Neural cell (in vitro differentiated cells): ENCODE results near the gene SLC8A1. TPM values are rescaled to one million over a fixed set of nuclear protein-coding genes. Genes with fewer than 3 reads are reported as not detected.

ENCODE experiments used
- H2AFZ ChIP-seq: fragments of 200-600, 300-800 bp; sonication (generic), shearing (Covaris generic); 2 replicates; pipeline ENCODE4 v1.6.0; 2014; ENCODE audit warnings: low read depth, mild to moderate bottlenecking, antibody characterized with exemption, low read length, moderate library complexity
- H3F3A ChIP-seq: fragments of 200-600 bp; shearing (Covaris generic); 2 replicates; pipeline ENCODE4 v1.6.1; 2016; ENCODE audit warnings: mild to moderate bottlenecking, moderate library complexity, mixed read lengths, antibody characterized with exemption, low read length; ENCODE audit not compliant: insufficient read depth, poor library complexity, severe bottlenecking
- H3K27ac ChIP-seq: fragments of 200-600, 300-800 bp; sonication (generic), shearing (Covaris generic); 2 replicates; pipeline ENCODE4 v1.5.1; 2014; ENCODE audit warnings: mild to moderate bottlenecking, low read length, moderate library complexity
- H3K27me3 ChIP-seq: fragments of 300-800, 200-600 bp; sonication (generic), shearing (Covaris generic); 2 replicates; pipeline ENCODE4 v1.6.0; 2014; ENCODE audit warnings: mild to moderate bottlenecking, low read depth, low read length, moderate library complexity; ENCODE audit not compliant: insufficient read depth
- H3K36me3 ChIP-seq: fragments of 300-800, 200-600 bp; sonication (generic), shearing (Covaris generic); 2 replicates; pipeline ENCODE4 v1.5.1; 2014; ENCODE audit warnings: mild to moderate bottlenecking, antibody characterized with exemption, low read length, moderate library complexity; ENCODE audit not compliant: insufficient read depth
- H3K4me2 ChIP-seq: fragments of 300-800, 200-600 bp; sonication (generic), shearing (Covaris generic); 2 replicates; pipeline ENCODE4 v1.6.0; 2014; ENCODE audit warnings: mild to moderate bottlenecking, low read length
- H3K4me3 ChIP-seq: fragments of 300-800, 200-600 bp; sonication (generic), shearing (Covaris generic); 2 replicates; pipeline ENCODE4 v1.5.1; 2014; ENCODE audit warnings: mild to moderate bottlenecking, low read length, moderate library complexity
- H3K79me2 ChIP-seq: fragments of 200-600 bp; shearing (Covaris generic); replicated peaks from 2 replicates; pipeline ENCODE4 v1.6.0; 2014; ENCODE audit warnings: mild to moderate bottlenecking, low read length, moderate library complexity; ENCODE audit not compliant: insufficient read depth
- H3K9ac ChIP-seq: fragments of 300-800, 200-600 bp; sonication (generic), shearing (Covaris generic); 2 replicates; pipeline ENCODE4 v1.6.1; 2016; ENCODE audit warnings: mild to moderate bottlenecking, low read length, mixed read lengths
- H3K9me2 ChIP-seq: fragments of 200-600 bp; shearing (Covaris generic); 2 replicates; pipeline ENCODE4 v1.6.1; 2016; ENCODE audit warnings: mild to moderate bottlenecking, low read length, mixed read lengths; ENCODE audit not compliant: insufficient read depth
- H3K9me3 ChIP-seq: fragments of 200-600, 300-800 bp; sonication (generic), shearing (Covaris generic); 2 replicates; pipeline ENCODE4 v1.6.1; 2016; ENCODE audit warnings: mild to moderate bottlenecking, mixed run types, low read length, moderate library complexity, mixed read lengths
- H4K20me1 ChIP-seq: fragments of 200-600 bp; shearing (Covaris generic); 2 replicates; pipeline ENCODE4 v1.6.1; 2016; ENCODE audit warnings: mild to moderate bottlenecking, mixed run types; ENCODE audit not compliant: insufficient read depth
- EP300 ChIP-seq: fragments of 450-650 bp; conservative IDR thresholded peaks from 2 replicates; pipeline ENCODE4 v1.6.1; 2014; ENCODE audit warnings: antibody characterized with exemption, mild to moderate bottlenecking, moderate library complexity; ENCODE audit not compliant: poor library complexity, severe bottlenecking
- EZH2 ChIP-seq: fragments of 200-600, 300-800 bp; shearing (Covaris generic), sonication (generic); IDR thresholded peaks from 2 replicates; pipeline ENCODE4 v1.6.1; 2014; ENCODE audit warnings: antibody characterized with exemption, low read length, borderline replicate concordance, mild to moderate bottlenecking; ENCODE audit not compliant: insufficient read depth, poor library complexity, severe bottlenecking
- MXI1 ChIP-seq: fragments of 450-650 bp; conservative IDR thresholded peaks from 2 replicates; pipeline ENCODE4 v1.6.1; 2014; ENCODE audit warnings: antibody characterized with exemption, mild to moderate bottlenecking; ENCODE audit not compliant: poor library complexity, severe bottlenecking
- POLR2AphosphoS5 ChIP-seq: IDR thresholded peaks from 2 replicates; pipeline ENCODE4 v1.6.1; 2012
- RAD21 ChIP-seq: fragments of 450-650 bp; conservative IDR thresholded peaks from 2 replicates; pipeline ENCODE4 v1.6.1; 2014; ENCODE audit warnings: antibody characterized with exemption, mild to moderate bottlenecking, moderate library complexity
- SMC3 ChIP-seq: fragments of 450-650 bp; conservative IDR thresholded peaks from 2 replicates; pipeline ENCODE4 v1.6.1; 2014; ENCODE audit warnings: antibody characterized with exemption, mild to moderate bottlenecking, moderate library complexity; ENCODE audit not compliant: poor library complexity
- TAF1 ChIP-seq: IDR thresholded peaks from 2 replicates; pipeline ENCODE4 v1.6.1; 2012; ENCODE audit warnings: low read depth
- polyA plus RNA-seq: library from polyadenylated mRNA; depleted of rRNA; stranded (reverse); fragments of >200 nt; gene quantifications from 2 replicates; pipeline ENCODE4 v1.2.3, GENCODE V29; 2014
- TF ChIP-seq, protein P1 (sequence below): IDR thresholded peaks from 2 replicates; pipeline ENCODE4 v1.6.1; 2012; ENCODE audit warnings: borderline replicate concordance
- TF ChIP-seq, protein P2 (sequence below): fragments of 450-650 bp; IDR thresholded peaks from 2 replicates; pipeline ENCODE4 v1.5.1; 2014; ENCODE audit warnings: antibody characterized with exemption, mild to moderate bottlenecking, moderate library complexity; ENCODE audit not compliant: poor library complexity, severe bottlenecking

Gene SLC8A1
- polyA plus RNA-seq, 1 donor from 2014 or later = 18.7 TPM

DNA sequence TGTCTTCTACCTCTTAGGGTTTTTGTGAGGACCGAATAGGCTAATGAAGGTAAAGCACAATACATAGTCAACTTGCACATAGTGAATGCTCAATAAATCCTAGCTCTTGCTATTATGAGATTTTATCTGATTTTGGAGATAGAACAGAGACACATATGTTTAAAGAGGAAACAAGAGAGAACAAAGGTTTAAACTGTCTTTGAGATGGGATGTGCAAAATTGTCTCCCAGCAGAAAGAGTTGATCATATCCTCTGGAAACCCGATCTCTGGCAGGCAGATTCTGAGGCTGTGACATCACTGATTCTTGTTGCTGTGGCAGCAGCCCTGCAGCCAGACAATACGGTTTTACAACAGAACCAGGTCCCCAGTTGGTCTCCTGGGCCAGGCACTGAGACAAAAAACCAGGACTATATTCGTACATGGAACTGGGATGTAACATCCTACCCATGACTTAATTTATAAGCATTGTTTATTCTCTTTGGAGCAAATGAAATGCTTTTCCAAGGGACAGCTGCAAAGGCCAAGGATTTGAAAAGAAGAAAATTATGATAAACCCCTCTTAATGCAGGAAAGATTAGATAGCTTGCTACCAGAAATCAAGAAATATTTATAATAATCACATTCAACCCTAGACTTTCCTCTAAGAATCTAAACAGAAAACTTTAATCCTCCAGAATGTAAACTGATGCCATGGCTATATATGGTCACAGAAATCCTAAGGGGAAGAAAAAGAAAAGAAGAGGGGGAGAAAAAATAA, 80.2 kb downstream of the SLC8A1 start:
- no peak overlapping the region for H3K9ac ChIP-seq
- H3K9me3 ChIP-seq = no peaks in the 10 kb centered on the region
- TF ChIP-seq, protein P1, sequence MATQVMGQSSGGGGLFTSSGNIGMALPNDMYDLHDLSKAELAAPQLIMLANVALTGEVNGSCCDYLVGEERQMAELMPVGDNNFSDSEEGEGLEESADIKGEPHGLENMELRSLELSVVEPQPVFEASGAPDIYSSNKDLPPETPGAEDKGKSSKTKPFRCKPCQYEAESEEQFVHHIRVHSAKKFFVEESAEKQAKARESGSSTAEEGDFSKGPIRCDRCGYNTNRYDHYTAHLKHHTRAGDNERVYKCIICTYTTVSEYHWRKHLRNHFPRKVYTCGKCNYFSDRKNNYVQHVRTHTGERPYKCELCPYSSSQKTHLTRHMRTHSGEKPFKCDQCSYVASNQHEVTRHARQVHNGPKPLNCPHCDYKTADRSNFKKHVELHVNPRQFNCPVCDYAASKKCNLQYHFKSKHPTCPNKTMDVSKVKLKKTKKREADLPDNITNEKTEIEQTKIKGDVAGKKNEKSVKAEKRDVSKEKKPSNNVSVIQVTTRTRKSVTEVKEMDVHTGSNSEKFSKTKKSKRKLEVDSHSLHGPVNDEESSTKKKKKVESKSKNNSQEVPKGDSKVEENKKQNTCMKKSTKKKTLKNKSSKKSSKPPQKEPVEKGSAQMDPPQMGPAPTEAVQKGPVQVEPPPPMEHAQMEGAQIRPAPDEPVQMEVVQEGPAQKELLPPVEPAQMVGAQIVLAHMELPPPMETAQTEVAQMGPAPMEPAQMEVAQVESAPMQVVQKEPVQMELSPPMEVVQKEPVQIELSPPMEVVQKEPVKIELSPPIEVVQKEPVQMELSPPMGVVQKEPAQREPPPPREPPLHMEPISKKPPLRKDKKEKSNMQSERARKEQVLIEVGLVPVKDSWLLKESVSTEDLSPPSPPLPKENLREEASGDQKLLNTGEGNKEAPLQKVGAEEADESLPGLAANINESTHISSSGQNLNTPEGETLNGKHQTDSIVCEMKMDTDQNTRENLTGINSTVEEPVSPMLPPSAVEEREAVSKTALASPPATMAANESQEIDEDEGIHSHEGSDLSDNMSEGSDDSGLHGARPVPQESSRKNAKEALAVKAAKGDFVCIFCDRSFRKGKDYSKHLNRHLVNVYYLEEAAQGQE = no peak
- no peak for TF ChIP-seq EZH2
- TF ChIP-seq POLR2AphosphoS5 = no peak
- TF ChIP-seq RAD21 = no peak
- TF ChIP-seq TAF1 = no peak
- no peak for TF ChIP-seq EP300
- TF ChIP-seq MXI1 = no peak
- TF ChIP-seq, protein P2, sequence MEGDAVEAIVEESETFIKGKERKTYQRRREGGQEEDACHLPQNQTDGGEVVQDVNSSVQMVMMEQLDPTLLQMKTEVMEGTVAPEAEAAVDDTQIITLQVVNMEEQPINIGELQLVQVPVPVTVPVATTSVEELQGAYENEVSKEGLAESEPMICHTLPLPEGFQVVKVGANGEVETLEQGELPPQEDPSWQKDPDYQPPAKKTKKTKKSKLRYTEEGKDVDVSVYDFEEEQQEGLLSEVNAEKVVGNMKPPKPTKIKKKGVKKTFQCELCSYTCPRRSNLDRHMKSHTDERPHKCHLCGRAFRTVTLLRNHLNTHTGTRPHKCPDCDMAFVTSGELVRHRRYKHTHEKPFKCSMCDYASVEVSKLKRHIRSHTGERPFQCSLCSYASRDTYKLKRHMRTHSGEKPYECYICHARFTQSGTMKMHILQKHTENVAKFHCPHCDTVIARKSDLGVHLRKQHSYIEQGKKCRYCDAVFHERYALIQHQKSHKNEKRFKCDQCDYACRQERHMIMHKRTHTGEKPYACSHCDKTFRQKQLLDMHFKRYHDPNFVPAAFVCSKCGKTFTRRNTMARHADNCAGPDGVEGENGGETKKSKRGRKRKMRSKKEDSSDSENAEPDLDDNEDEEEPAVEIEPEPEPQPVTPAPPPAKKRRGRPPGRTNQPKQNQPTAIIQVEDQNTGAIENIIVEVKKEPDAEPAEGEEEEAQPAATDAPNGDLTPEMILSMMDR = no peak
- TF ChIP-seq SMC3 = no peak
- no peaks in the 10 kb centered on the region for H3K36me3 ChIP-seq
- H3K27ac ChIP-seq = peak overlapping the region; percentile 10
- H3K79me2 ChIP-seq = no peaks in the 10 kb centered on the region
- H3K27me3 ChIP-seq = no peaks in the 10 kb centered on the region
- no peaks in the 10 kb centered on the region for H3F3A ChIP-seq
- H3K4me3 ChIP-seq = no peak overlapping the region
- H4K20me1 ChIP-seq = no peaks in the 10 kb centered on the region
- no peak overlapping the region for H2AFZ ChIP-seq
- H3K4me2 ChIP-seq = no peak overlapping the region
- no peaks in the 10 kb centered on the region for H3K9me2 ChIP-seq

DNA sequence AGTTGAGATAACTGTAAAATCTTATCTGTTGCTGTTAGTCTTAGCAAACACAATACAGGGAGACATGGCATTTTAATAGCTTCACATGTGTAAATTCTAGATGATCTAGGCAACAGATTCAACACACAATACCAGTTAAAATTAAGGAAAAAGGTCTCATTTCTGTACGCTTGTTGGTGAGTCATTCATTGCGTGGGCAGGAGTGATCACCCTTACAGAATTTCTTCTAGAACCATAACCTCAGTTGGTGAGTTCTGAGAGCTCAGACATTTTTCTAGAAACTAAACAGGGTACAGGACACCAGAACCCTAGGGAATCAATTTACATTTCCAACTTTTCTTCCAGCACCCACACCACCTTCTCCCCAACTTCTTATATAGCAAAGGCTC, 81.9 kb downstream of the SLC8A1 start:
- no peak overlapping the region for H2AFZ ChIP-seq
- no peak overlapping the region for H3K4me2 ChIP-seq
- H3F3A ChIP-seq = no peaks in the 10 kb centered on the region
- H3K9ac ChIP-seq = no peak overlapping the region
- H3K9me3 ChIP-seq = no peaks in the 10 kb centered on the region
- no peak overlapping the region for H3K27ac ChIP-seq
- no peaks in the 10 kb centered on the region for H3K9me2 ChIP-seq
- no peaks in the 10 kb centered on the region for H3K36me3 ChIP-seq
- TF ChIP-seq MXI1 (no peak), TAF1 (no peak), POLR2AphosphoS5 (no peak), EP300 (no peak), EZH2 (no peak), SMC3 (no peak), RAD21 (no peak)
- TF ChIP-seq, protein P2 = no peak
- TF ChIP-seq, protein P1 = no peak
- H4K20me1 ChIP-seq = no peaks in the 10 kb centered on the region
- no peak overlapping the region for H3K4me3 ChIP-seq
- no peaks in the 10 kb centered on the region for H3K27me3 ChIP-seq
- no peaks in the 10 kb centered on the region for H3K79me2 ChIP-seq
